ENCODE results near the gene PWP2.

PWP2 gene

GRCh38 chr21:44066116-44066515 lies 41.1 kb upstream of the PWP2 start:
- no peak for TF ChIP-seq POLR2AphosphoS5 (IDR thresholded peaks at IDR 0.05; ENCODE audit: low read depth, low read length)
- no peak for TF ChIP-seq TAF1 (IDR thresholded peaks at IDR 0.05; ENCODE audit: borderline replicate concordance, insufficient read depth, low read length)
- TF ChIP-seq FOXP2 (optimal IDR thresholded peaks at IDR 0.05; ENCODE audit: borderline replicate concordance, extremely low read depth, extremely low read length, insufficient read depth), result no peak
- no peak for TF ChIP-seq REST (IDR thresholded peaks at IDR 0.05; ENCODE audit: insufficient read depth in 1 of 2, low read depth in 2 of 2, low read length in 2 of 2)
- TF ChIP-seq SIN3A (IDR thresholded peaks at IDR 0.05; ENCODE audit: borderline replicate concordance, insufficient read depth, low read length), result no peak

- no peak for TF ChIP-seq SIN3A (IDR thresholded peaks at IDR 0.05; ENCODE audit: borderline replicate concordance, insufficient read depth, low read length)
- no peak for TF ChIP-seq FOXP2 (optimal IDR thresholded peaks at IDR 0.05; ENCODE audit: borderline replicate concordance, extremely low read depth, extremely low read length, insufficient read depth)
- TF ChIP-seq POLR2AphosphoS5 (IDR thresholded peaks at IDR 0.05; ENCODE audit: low read depth, low read length), result no peak
- TF ChIP-seq REST (IDR thresholded peaks at IDR 0.05; ENCODE audit: insufficient read depth in 1 of 2, low read depth in 2 of 2, low read length in 2 of 2), result no peak
- no peak for TF ChIP-seq TAF1 (IDR thresholded peaks at IDR 0.05; ENCODE audit: borderline replicate concordance, insufficient read depth, low read length)
Measured at GRCh38 chr21:44067011-44067839, 40.0 kb upstream of the PWP2 start.

GRCh38 chr21:44070391-44070790 lies 36.8 kb upstream of the PWP2 start:
- TF ChIP-seq SIN3A (IDR thresholded peaks at IDR 0.05; ENCODE audit: borderline replicate concordance, insufficient read depth, low read length) (no peak), REST (IDR thresholded peaks at IDR 0.05; ENCODE audit: insufficient read depth in 1 of 2, low read depth in 2 of 2, low read length in 2 of 2) (no peak), FOXP2 (optimal IDR thresholded peaks at IDR 0.05; ENCODE audit: borderline replicate concordance, extremely low read depth, extremely low read length, insufficient read depth) (no peak), TAF1 (IDR thresholded peaks at IDR 0.05; ENCODE audit: borderline replicate concordance, insufficient read depth, low read length) (no peak), POLR2AphosphoS5 (IDR thresholded peaks at IDR 0.05; ENCODE audit: low read depth, low read length) (no peak)

- no peak for TF ChIP-seq TAF1 (IDR thresholded peaks at IDR 0.05; ENCODE audit: borderline replicate concordance, insufficient read depth, low read length)
- TF ChIP-seq FOXP2 (optimal IDR thresholded peaks at IDR 0.05; ENCODE audit: borderline replicate concordance, extremely low read depth, extremely low read length, insufficient read depth), result no peak
- no peak for TF ChIP-seq REST (IDR thresholded peaks at IDR 0.05; ENCODE audit: insufficient read depth in 1 of 2, low read depth in 2 of 2, low read length in 2 of 2)
- no peak for TF ChIP-seq POLR2AphosphoS5 (IDR thresholded peaks at IDR 0.05; ENCODE audit: low read depth, low read length)
- no peak for TF ChIP-seq SIN3A (IDR thresholded peaks at IDR 0.05; ENCODE audit: borderline replicate concordance, insufficient read depth, low read length)
Measured at GRCh38 chr21:44071359-44072104, 35.7 kb upstream of the PWP2 start.
